Measurements from ENCODE around the gene TMEM181. TPM values are rescaled to one million over a fixed set of nuclear protein-coding genes. Genes with fewer than 3 reads are reported as not detected.

Gene TMEM181
- total RNA-seq, 1 donor from 2014 or later, result 42.2 TPM

GRCh38 chr6:158642097-158642601 is 82.3 kb downstream of the TMEM181 start:
- H3K4me1 Mint-ChIP-seq (ENCODE audit: low read depth), result peaks cover 68% of the 10 kb centered on the region
- peak overlapping the region; percentile 96 for H3K4me3 Mint-ChIP-seq (ENCODE audit: unreplicated experiment)

DNA sequence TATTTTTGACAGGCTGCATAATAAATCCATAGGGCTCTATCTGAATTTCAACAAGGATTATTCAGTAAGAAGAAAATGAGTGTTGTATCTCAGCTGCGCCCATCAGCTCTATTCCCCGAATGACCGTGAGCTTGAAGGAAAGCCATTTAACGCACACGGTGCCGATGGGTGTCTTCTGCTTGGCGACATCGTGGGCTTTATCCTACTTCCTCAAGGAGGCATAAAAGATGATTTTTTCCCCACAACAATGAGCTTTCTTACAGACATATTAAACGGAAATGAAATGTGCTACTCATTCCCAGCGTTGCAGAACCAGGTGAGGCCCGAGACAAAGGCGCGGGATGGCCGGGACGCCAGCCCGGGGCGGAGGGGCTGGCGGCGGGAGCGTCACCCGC is 83.9 kb downstream of the TMEM181 start:
- H3K36me3 Mint-ChIP-seq (ENCODE audit: low read depth), result peaks cover 11% of the 10 kb centered on the region
- H3K9me3 Mint-ChIP-seq (ENCODE audit: low read depth), result no peaks in the 10 kb centered on the region
- no peak for TF ChIP-seq CTCF (IDR thresholded peaks at IDR 0.05)
- H3K27me3 Mint-ChIP-seq (ENCODE audit: low read depth), result no peaks in the 10 kb centered on the region
- H3K4me1 Mint-ChIP-seq (ENCODE audit: low read depth), result peaks cover 73% of the 10 kb centered on the region
- H3K4me3 Mint-ChIP-seq (ENCODE audit: unreplicated experiment), result peak overlapping the region; percentile 96
- H3K27ac Mint-ChIP-seq (ENCODE audit: unreplicated experiment), result peak overlapping the region; percentile 96
- DNase-seq (ENCODE audit: low spot score), result no peak

More at GRCh38 chr6:158642097-158642601, 82.3 kb downstream of the TMEM181 start:
- H3K9me3 Mint-ChIP-seq (ENCODE audit: low read depth), result no peaks in the 10 kb centered on the region
- no peak for DNase-seq (ENCODE audit: low spot score)
- H3K27me3 Mint-ChIP-seq (ENCODE audit: low read depth), result no peaks in the 10 kb centered on the region
- H3K36me3 Mint-ChIP-seq (ENCODE audit: low read depth), result peaks cover 14% of the 10 kb centered on the region
- peak overlapping the region; percentile 96 for H3K27ac Mint-ChIP-seq (ENCODE audit: unreplicated experiment)
- TF ChIP-seq CTCF (IDR thresholded peaks at IDR 0.05), result no peak

- Mint-ChIP-seq H3K27ac (ENCODE audit: unreplicated experiment) (peak within 1 kb of the TSS; percentile 96), H3K4me1 (ENCODE audit: low read depth) (peaks cover 73% of the 10 kb centered on the region), H3K36me3 (ENCODE audit: low read depth) (peaks cover 11% of the 10 kb centered on the region), H3K9me3 (ENCODE audit: low read depth) (no peaks in the 10 kb centered on the region), H3K27me3 (ENCODE audit: low read depth) (no peaks in the 10 kb centered on the region), H3K4me3 (ENCODE audit: unreplicated experiment) (peak within 1 kb of the TSS; percentile 96)
- TF ChIP-seq CTCF (IDR thresholded peaks at IDR 0.05), result peak; percentile 7
- DNase-seq (ENCODE audit: low spot score), result peak; percentile 97
Observed at GRCh38 chr6:158644231-158645063, 84.6 kb downstream of the TMEM181 start, which contains the start of gene DYNLT1. DYNLT1 (minus strand) TSS chr6:158644743; CDS start chr6:158644708, 35 bp downstream.

DNA sequence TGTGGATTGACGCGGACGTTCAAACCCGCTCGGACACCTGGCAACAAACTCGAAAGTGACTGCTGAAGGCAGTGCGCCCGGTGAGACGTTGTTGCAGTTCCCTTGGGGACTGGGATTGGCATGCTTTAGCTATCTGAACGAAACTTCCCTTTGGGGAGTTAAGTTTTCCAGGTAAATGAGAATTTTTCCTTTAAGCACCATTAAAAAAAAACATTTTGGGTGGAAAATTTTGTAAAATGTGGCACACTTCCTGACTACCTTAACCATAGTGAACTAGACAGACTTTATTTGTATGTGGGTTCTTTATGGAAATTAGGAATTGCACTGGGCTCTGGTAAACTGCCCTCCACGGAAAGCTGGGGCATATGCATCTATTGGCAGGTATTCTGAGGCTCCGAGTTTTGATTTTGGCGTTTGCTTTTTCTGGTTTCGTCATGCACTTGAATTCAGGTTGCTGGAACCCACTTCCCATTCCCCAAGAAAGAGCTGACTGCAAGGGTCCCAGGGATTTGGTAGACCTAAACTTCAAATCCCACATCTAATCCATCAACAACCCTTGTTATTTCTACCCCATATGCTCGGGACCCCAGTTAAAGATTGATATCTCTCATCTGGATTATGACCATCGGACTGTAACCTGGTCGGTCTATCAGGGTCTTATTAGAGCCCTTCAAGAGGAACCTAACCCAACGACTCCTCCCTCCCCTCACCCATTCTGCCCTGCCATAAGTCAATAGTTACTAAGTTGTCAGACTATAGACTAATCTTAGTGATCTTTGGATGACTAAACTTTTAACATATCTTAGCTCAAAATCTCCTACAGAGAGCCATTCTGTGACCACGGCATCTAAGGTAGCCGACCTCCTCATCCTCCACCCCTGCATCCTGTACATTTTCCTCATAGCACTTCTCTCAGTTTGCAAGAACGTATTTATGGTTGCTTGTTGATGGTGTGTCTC is 85.5 kb downstream of the TMEM181 start:
- no peaks in the 10 kb centered on the region for H3K9me3 Mint-ChIP-seq (ENCODE audit: low read depth)
- DNase-seq (ENCODE audit: low spot score), result no peak

More for the DNA sequence above, 85.5 kb downstream of the TMEM181 start:
- H3K27ac Mint-ChIP-seq (ENCODE audit: unreplicated experiment), result peak overlapping the region; percentile 95
- no peak for TF ChIP-seq CTCF (IDR thresholded peaks at IDR 0.05)
- H3K4me3 Mint-ChIP-seq (ENCODE audit: unreplicated experiment), result peak overlapping the region; percentile 87
- H3K4me1 Mint-ChIP-seq (ENCODE audit: low read depth), result peaks cover 69% of the 10 kb centered on the region
- H3K36me3 Mint-ChIP-seq (ENCODE audit: low read depth), result peaks cover 7% of the 10 kb centered on the region
- H3K27me3 Mint-ChIP-seq (ENCODE audit: low read depth), result no peaks in the 10 kb centered on the region

All from chondrocyte (in vitro differentiated cells).